GM19025 (cell line): ENCODE measurements around the gene IMPA2.

Source experiments
- ATAC-seq: cut with Tn5 transposase; IDR thresholded peaks from one replicate; pipeline ENCODE4 v1.9.1; 2021; ENCODE audit warnings: mild to moderate bottlenecking, low read depth, moderate library complexity; ENCODE audit not compliant: unreplicated experiment

Gene IMPA2

GRCh38 chr18:11987527-11987926, 6.2 kb downstream of the IMPA2 start:
- no peak for ATAC-seq

GRCh38 chr18:11989174-11989573, 7.9 kb downstream of the IMPA2 start:
- no peak for ATAC-seq

DNA sequence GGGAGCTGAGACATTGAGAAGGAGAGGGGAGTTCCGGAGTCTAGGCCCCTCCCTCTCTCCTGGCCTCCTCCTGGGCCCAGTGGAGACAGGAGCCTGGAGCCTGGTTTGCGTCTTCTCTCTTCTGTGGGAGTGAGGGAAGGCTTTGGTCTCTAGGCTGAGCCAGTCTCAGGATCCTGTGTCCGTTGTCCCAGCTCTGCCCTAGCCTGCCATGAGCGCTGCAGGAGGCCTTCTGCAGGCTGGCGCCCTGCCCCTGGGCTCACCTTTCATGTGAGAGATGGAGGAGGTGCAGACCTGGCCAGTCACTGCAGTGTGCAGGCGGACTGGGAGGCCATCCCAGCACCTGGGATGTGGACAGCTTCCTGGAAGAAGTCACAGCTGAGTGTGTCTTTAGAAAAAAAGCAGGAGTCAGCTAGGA, 8.7 kb downstream of the IMPA2 start:
- no peak for ATAC-seq

- no peak for ATAC-seq
Measured at GRCh38 chr18:11990539-11990938, 9.2 kb downstream of the IMPA2 start.

- ATAC-seq: no peak
Measured at GRCh38 chr18:11991021-11991795, 9.9 kb downstream of the IMPA2 start.

DNA sequence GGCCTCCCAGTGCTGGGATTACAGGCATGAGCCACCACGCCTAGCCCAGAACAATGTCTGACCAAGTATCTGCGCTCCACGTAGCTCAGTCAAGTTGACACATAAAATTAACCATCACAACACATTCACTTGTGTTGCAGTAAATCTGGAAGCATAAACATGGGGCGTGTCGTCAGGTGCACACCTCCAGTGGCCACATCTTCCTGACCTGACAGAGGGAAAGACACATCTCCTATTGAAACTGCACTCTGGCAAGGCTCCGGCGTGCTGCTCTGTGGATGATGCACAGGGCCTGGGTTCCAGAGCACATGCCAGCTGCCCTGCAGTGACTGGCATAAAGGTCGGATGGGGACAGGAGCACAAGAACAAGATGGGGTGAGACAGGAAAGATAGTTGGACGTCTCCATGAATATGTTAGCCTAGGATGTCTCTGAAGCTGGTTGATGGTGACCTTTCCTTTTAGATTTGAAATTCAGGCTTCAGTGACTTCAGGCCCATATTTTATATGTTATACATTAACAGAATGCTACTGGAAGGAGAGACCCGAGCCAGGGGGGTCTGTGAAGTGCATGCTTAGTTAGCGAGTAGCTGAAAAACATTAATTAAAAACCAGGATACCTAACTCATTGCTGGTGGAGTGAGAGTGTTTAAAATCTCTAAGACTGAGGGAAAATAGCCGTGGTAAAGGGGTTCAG, 10.9 kb downstream of the IMPA2 start:
- ATAC-seq: no peak

DNA sequence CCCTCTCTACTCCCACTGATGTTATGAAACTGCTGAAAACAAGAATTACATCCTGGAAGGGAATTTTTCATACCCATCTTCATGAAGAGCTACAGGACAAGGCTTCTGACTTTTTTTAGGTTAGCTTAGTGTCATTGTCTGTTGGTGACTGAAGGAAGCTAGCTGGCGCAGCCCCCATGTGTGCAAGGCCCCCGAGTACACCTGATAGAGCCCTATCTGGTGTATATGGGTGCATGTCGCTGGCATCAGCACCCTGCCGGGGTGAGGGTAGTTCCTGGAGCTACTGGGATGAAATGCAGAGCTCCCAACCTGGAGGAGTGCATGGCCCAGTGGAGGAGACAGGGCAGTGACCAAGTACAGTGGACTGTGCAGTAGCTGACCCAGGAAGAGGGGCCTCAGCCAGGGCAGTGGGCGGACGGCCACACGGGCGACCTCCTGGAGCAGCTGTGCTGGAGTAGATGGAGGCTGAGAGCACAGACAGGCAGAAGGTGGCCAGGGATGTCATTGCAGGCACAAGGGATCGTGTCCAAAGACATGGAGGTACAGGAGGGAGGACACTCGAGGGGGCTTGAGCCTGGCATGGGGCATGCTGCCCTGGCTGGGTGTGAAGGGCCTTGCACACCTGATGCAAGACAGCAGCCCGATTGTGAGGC, 12.1 kb downstream of the IMPA2 start:
- no peak for ATAC-seq

- no peak for ATAC-seq
Measured at GRCh38 chr18:11994336-11994702, 13.0 kb downstream of the IMPA2 start.

- ATAC-seq: no peak
Measured at GRCh38 chr18:11994703-11995444, 13.6 kb downstream of the IMPA2 start.

- peak; percentile 80 for ATAC-seq
Measured at GRCh38 chr18:11995445-11996189, 14.3 kb downstream of the IMPA2 start.

DNA sequence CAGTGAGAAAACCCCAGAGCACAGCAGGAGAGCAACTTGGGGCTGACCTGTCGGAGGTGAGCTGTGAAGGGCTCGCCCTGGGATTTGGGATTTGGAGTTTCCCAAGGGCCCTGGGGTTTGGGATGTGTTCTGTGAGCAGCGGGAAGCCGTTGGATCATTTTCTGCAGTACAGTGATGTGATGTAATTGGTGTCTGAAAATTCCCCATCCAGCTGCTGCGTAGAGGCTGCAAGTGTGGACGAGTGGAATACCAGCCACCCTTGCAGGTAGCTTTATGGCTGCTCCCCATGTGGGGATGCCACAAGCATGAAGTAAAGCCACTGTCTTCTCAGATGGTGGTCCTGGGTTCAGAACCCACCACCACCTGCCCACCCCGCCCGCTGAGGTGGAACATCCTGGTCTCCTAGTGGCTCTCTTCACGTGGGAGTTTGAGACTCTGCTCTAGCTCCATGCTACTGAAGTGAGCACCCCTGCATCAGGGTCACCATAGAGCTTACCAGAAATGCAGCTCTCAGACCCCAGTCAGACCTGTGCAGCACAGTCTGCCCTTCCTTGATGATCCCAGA, 15.0 kb downstream of the IMPA2 start:
- ATAC-seq: no peak

- no peak for ATAC-seq
Measured at GRCh38 chr18:11996907-11997306, 15.6 kb downstream of the IMPA2 start.

- ATAC-seq: no peak
Measured at GRCh38 chr18:11997466-11997865, 16.2 kb downstream of the IMPA2 start.

DNA sequence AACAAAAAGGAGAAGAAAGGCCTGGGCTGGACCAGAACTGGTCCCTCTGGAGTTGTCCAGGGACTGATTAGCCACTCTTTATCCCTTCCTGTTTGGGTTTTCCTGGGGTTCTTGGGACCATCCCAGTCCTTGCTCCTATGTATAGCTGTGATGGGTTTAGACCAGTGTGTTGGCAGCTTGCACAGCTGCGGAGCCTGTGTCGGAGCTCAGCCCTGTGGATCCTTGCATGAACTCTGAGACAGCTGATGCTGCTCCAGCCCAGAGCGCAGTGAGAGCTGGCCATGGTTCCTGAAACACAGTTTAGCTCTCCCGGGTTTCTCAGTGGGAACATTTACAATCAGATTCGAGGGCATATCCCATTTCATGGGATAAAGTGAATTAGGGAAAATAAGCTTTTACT, 16.9 kb downstream of the IMPA2 start:
- no peak for ATAC-seq

GRCh38 chr18:11999429-11999828, 18.1 kb downstream of the IMPA2 start:
- ATAC-seq: no peak

GRCh38 chr18:12000072-12000659, 18.9 kb downstream of the IMPA2 start:
- ATAC-seq: no peak

GRCh38 chr18:12001421-12001820, 20.1 kb downstream of the IMPA2 start:
- ATAC-seq: no peak

DNA sequence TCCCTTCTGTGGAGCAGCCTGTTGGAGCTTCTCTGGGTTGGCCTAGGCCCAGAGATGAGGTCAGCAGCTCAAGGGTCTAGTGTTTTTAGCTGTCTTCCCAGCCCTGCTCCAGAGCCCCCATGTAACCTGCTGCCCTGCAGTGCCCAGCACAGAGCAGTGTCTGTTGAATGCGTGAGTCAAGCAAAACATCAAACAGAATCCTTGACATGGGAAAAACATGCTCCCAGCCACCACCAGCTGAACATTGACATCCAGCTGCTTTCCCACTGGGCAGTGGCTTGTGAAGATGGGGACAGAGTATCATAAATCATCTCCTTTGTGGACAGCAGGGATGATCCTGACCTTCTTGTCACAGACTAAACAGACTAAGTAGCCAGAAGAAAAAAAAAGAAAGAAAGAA, 22.6 kb downstream of the IMPA2 start:
- no peak for ATAC-seq
